Neural crest cell (in vitro differentiated cells): ENCODE results near the gene GNAS-AS1. TPM values are rescaled to one million over a fixed set of nuclear protein-coding genes. Genes with fewer than 3 reads are reported as not detected.

Experiments
- DNase-seq: peaks from one replicate; pipeline ENCODE4 v3.0.0; 2021; ENCODE audit warnings: low read depth, mixed read lengths, low spot score
- H3K27ac Mint-ChIP-seq: one replicate; pipeline ENCODE4 v1.8.0; 2021; ENCODE audit warnings: mild to moderate bottlenecking, mixed read lengths; ENCODE audit not compliant: unreplicated experiment
- H3K27me3 Mint-ChIP-seq: 2 replicates; pipeline ENCODE4 v1.8.0; 2021; ENCODE audit warnings: low read depth, mild to moderate bottlenecking, mixed read lengths
- H3K36me3 Mint-ChIP-seq: 2 replicates; pipeline ENCODE4 v1.8.0; 2021; ENCODE audit warnings: low read depth, mild to moderate bottlenecking, mixed read lengths
- H3K4me1 Mint-ChIP-seq: 2 replicates; pipeline ENCODE4 v1.8.0; 2021; ENCODE audit warnings: mixed read lengths
- H3K4me3 Mint-ChIP-seq: one replicate; pipeline ENCODE4 v1.8.0; 2021; ENCODE audit warnings: mild to moderate bottlenecking, mixed read lengths
- H3K9me3 Mint-ChIP-seq: 2 replicates; pipeline ENCODE4 v1.8.0; 2021; ENCODE audit warnings: mixed read lengths
- CTCF ChIP-seq: fragments of 200-600 bp; sonication (generic); conservative IDR thresholded peaks from 2 replicates; pipeline ENCODE4 v1.5.0; 2021; ENCODE audit warnings: antibody characterized with exemption, mild to moderate bottlenecking
- total RNA-seq: library from RNA; stranded (reverse); gene quantifications from 2 replicates; pipeline ENCODE4 v1.2.1, GENCODE V29; 2021

GNAS-AS1 gene
- total RNA-seq, 1 donor from 2014 or later: 3.8 TPM

GRCh38 chr20:58817748-58818147 lies 33.0 kb downstream of the GNAS-AS1 start:
- Mint-ChIP-seq H3K27ac (no peak overlapping the region), H3K27me3 (no peaks in the 10 kb centered on the region), H3K4me1 (no peaks in the 10 kb centered on the region), H3K9me3 (no peaks in the 10 kb centered on the region), H3K36me3 (peaks cover 6% of the 10 kb centered on the region), H3K4me3 (no peak overlapping the region)
- TF ChIP-seq CTCF: no peak
- DNase-seq: no peak

- TF ChIP-seq CTCF: no peak
- Mint-ChIP-seq H3K9me3 (no peaks in the 10 kb centered on the region), H3K27ac (no peak overlapping the region), H3K36me3 (peaks cover 6% of the 10 kb centered on the region), H3K4me1 (no peaks in the 10 kb centered on the region), H3K27me3 (no peaks in the 10 kb centered on the region), H3K4me3 (no peak overlapping the region)
- DNase-seq: no peak
Measured at GRCh38 chr20:58816957-58817651, 33.6 kb downstream of the GNAS-AS1 start.

GRCh38 chr20:58816051-58816450 lies 34.7 kb downstream of the GNAS-AS1 start:
- no peaks in the 10 kb centered on the region for H3K9me3 Mint-ChIP-seq
- no peak overlapping the region for H3K4me3 Mint-ChIP-seq
- H3K27ac Mint-ChIP-seq: no peak overlapping the region
- peaks cover 6% of the 10 kb centered on the region for H3K36me3 Mint-ChIP-seq
- H3K4me1 Mint-ChIP-seq: no peaks in the 10 kb centered on the region
- H3K27me3 Mint-ChIP-seq: no peaks in the 10 kb centered on the region
- no peak for TF ChIP-seq CTCF
- DNase-seq: no peak

GRCh38 chr20:58815448-58815847 lies 35.3 kb downstream of the GNAS-AS1 start:
- Mint-ChIP-seq H3K27ac (peak overlapping the region; percentile 84), H3K4me1 (no peaks in the 10 kb centered on the region), H3K36me3 (peaks cover 1% of the 10 kb centered on the region), H3K4me3 (no peak overlapping the region), H3K9me3 (no peaks in the 10 kb centered on the region), H3K27me3 (no peaks in the 10 kb centered on the region)
- no peak for DNase-seq
- no peak for TF ChIP-seq CTCF

GRCh38 chr20:58813369-58813768 lies 37.3 kb downstream of the GNAS-AS1 start:
- Mint-ChIP-seq H3K36me3 (no peaks in the 10 kb centered on the region), H3K4me1 (no peaks in the 10 kb centered on the region), H3K27ac (no peak overlapping the region), H3K27me3 (no peaks in the 10 kb centered on the region), H3K4me3 (no peak overlapping the region), H3K9me3 (no peaks in the 10 kb centered on the region)
- TF ChIP-seq CTCF: no peak
- DNase-seq: no peak
